Left lobe of liver (tissue), 2 donors: ENCODE measurements around the gene NLRP9. TPM values are rescaled to one million over a fixed set of nuclear protein-coding genes. Genes with fewer than 3 reads are reported as not detected.
"Not testable (repeated sequence)": the region's sequence is repeated elsewhere in the genome, so short reads cannot be mapped to it uniquely, and the experiment has no call there.

Experiments
- ATAC-seq: fragments of 200-7000 bp; cut with Tn5 transposase; one replicate; pipeline ENCODE4 v1.9.1; 2020; ENCODE audit warnings: mild to moderate bottlenecking, moderate library complexity
- DNase-seq: peaks from one replicate; pipeline ENCODE4 v3.0.0-alpha.2; 2020; ENCODE audit warnings: low spot score
- total RNA-seq: library from RNA; stranded (reverse); gene quantifications from one replicate; pipeline ENCODE4 v1.2.1, GENCODE V29; 2021
- donor health status: DM: no; HTN: no; CAD: no; lungs with moderate emphysema.
- donor health status: DM: no; HTN: yes; CAD: no.

NLRP9 gene
- total RNA-seq, result not detected

DNA sequence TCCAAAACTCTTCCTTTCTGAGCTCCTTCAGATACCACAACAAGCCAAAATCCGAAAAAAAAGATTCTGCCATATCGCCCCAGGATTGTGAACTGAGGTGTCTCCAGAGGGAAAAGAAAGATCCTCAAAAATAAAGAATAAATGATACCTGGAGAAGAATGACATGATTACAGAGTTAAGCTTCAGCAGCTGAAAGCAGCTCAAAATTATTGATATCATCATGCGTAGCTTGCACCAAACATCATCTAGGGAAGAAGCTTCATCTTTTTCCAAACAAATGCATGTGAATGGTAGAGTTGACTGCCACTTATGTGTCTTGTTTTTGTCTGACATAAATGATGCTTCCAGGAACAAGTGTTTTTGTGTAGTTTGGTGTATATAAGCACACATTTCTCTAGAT lies at the start of gene NLRP9:
Gene NLRP9, minus strand, starts transcription at position 101 of the 400 bp plus-strand sequence. Its CDS starts 28 bp downstream, at position 73.
- no peak for DNase-seq
- ATAC-seq, result no peak

DNA sequence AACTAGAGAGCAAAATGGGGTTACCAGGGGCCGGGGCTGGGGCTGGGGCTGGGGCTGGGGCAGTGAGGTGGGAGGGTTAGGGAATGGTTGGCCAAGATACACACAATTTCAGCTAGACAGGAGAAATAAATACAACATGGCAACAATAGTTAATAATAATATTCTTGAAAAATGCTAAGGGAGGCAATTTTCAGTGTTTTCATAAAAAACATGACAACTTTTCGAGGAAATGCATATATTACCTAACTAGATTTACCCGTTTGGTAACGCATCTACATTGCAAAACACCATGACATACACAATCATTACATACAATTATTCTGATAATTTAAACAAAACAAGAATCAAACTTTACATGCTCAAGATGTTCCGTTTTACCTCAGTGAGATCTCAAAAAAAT lies 42.9 kb upstream of the NLRP9 start:
- no peak for ATAC-seq
- no peak for DNase-seq

DNA sequence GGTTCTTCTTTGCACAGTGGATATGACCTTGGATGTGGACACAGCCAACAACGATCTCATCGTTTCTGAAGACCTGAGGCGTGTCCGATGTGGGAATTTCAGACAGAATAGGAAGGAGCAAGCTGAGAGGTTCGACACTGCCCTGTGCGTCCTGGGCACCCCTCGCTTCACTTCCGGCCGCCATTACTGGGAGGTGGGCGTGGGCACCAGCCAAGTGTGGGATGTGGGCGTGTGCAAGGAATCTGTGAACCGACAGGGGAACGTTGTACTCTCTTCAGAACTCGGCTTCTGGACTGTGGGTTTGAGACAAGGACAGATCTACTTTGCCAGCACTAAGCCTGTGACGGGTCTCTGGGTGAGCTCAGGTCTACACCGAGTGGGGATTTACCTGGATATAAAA lies 40.1 kb upstream of the NLRP9 start:
- ATAC-seq (no peak), DNase-seq (no peak)

DNA sequence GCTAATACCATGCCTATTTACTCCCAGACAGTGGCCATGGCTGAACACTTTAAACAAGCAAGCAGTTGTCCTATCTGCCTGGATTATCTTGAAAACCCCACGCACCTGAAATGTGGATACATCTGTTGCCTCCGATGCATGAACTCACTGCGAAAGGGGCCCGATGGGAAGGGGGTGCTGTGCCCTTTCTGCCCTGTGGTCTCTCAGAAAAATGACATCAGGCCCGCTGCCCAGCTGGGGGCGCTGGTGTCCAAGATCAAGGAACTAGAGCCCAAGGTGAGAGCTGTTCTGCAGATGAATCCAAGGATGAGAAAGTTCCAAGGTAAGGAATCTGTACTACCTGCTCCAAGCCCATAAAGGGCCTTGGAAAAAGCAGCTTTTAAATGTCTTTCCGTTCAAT lies 39.3 kb upstream of the NLRP9 start:
- ATAC-seq (peak; percentile 34), DNase-seq (no peak)

DNA sequence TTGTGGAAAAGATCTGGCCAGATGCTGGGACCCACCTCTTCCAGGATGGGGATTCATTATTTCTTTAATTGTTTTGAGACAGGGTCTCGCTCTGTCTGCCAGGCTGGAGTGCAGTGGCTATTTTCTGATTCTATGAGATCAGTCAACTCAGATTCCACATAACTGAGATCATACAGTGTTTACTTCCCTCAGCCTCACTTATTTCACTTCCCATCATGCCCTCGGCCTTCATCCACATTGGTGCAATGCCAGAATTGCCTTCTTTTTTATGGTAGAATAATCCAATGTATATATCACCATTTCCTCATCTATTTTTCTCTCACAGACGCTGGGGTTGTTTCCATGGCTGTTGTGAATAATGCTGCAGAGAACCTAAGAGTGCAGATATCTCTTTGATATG lies 31.4 kb upstream of the NLRP9 start:
- not testable (repeated sequence) for DNase-seq, ATAC-seq

DNA sequence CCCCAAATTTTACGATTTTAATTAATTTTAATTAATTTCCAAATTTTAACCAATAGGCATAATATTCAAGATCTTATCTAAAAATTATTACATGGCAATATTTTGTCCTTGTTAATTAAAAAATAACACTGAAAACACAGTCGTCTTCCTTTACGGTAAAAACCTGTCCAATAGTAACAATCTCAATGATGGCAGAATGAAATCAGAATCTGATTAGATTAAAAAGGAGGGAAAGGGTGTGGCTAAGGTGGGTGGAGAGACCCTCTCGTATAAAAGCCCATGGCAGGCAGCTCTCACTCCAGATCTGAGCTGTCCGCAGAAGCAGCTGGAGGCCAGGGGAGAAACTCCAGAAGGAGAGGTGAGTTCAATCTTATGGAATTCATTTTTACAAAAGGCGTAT lies 30.6 kb upstream of the NLRP9 start, which contains the start of gene RFPL4AL1:
Gene RFPL4AL1, plus strand, starts transcription at position 301 of the 400 bp plus-strand sequence. CDS start 2,687 bp downstream, outside the sequence.
- not testable (repeated sequence) for ATAC-seq, DNase-seq

DNA sequence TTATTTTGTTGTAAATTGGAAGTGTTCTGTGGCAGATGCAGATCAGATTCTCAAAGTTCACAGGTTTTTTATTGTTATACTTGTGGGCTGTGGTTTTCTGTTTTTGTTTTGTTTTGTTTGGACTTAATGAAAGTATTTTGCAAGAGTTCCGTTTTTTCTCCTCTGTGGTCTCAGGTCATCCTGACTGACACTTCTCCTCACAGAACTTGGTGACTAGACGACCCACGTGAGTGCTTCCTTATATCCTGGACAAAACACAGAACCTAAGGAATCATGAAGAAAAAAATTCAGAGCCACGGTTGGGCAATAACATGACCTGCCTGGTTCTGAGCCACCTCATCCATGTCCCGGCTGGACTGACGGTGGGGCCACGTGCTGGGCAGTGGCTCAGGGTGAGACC lies 28.3 kb upstream of the NLRP9 start:
- ATAC-seq, result no peak
- no peak for DNase-seq

DNA sequence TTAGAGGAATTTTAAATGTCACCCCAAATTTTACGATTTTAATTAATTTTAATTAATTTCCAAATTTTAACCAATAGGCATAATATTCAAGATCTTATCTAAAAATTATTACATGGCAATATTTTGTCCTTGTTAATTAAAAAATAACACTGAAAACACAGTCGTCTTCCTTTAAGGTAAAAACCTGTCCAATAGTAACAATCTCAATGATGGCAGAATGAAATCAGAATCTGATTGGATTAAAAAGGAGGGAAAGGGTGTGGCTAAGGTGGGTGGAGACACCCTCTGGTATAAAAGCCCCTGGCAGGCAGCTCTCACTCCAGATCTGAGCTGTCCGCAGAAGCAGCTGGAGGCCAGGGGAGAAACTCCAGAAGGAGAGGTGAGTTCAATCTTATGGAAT lies 20.6 kb upstream of the NLRP9 start, which contains the start of gene RFPL4A:
Gene RFPL4A, plus strand, starts transcription at position 301 of the 400 bp plus-strand sequence. CDS start 2,704 bp downstream, outside the sequence.
- not testable (repeated sequence) for DNase-seq, ATAC-seq

DNA sequence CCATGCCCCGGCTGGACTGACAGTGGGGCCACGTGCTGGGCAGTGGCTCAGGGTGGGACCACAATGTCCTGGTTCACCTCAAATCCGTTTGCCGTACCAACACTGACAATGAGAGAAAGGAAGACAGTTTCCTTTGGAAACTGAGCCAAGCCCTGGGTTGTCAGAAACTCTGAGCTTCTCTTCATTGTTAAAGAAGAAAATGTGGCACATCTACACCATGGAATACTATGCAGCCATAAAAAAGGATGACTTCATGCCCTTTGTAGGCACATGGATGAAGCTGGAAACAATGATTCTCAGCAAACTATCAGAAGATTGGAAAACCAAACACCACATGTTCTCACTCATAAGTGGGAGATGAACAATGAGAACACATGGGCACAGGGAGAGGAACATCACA lies 18.6 kb upstream of the NLRP9 start:
- DNase-seq, ATAC-seq: not testable (repeated sequence)

DNA sequence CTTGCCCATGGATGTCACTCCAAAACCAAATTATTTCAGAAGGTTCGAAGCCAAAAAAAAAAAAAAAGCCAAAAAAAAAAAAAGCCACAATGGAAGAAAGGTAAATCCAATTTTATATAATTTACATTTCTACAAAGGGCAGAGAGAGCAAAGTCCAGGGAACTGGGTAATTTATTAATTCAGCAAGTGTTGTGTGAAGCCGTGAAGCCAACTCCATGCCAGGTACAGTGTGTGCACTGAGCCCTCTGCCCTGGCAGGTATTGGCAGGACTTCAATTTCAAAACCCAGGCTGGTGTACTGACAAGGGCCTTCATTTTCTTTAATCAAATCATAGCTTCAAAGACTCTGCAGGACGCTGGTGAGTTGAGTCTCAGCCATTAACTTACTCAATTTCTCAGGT lies 15.2 kb upstream of the NLRP9 start:
- peak; percentile 98 for ATAC-seq
- peak; percentile 78 for DNase-seq

DNA sequence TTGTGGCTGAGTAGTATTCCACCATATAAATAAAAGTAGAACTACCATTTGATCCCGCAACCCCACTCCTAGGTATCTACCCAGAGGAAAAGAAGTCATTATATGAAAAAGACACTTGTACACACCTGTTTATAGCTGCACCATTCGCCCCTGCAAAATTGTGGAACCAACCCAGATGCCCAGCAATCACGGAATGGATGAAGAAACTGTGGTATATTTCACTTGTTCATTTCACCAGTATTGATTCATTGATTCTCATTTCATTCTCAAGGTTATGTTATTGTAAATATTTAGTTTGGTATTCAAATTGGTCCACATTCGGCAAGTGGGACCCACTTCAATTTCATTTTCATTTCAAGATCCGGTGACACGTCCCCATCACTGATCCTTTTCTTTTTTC lies 12.5 kb upstream of the NLRP9 start:
- DNase-seq, result no peak
- no peak for ATAC-seq

DNA sequence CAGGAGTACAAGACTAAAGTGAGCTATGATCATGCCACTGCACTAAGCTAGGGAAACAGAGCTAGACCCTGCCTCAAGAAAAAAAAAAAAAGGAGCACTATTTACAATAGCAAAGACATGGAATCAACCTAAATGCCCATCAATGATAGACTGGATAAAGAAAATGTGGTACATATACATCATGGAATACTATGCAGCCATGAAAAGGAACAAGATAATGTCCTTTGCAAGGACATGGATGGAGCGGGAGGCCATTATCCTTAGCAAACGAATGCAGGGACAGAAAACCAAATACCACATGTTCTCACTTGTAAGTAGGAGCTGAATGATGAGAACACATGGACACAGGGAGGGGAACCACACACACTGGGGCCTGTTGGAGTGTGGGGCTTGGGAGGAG lies 7.8 kb downstream of the NLRP9 start:
- not testable (repeated sequence) for DNase-seq, ATAC-seq

DNA sequence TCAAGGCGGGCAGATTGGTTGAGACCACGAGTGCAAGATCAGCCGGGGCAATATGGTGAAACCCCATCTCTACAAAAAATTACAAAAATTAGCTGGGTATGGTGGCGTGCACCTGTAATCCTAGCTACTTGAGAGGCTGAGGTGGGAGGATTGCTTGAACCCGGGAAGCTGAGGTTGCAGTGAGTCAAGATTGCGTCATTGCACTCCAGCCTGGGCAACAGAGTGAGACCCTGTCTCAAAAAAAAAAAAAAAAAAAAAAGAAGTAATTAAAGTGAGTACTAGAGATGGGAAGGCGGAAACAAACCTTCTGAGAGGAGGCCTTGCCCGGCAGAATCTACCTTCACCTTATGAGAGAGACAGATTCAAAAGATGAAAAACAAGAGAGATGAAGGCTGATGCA lies 14.7 kb downstream of the NLRP9 start:
- ATAC-seq (no peak), DNase-seq (no peak)

DNA sequence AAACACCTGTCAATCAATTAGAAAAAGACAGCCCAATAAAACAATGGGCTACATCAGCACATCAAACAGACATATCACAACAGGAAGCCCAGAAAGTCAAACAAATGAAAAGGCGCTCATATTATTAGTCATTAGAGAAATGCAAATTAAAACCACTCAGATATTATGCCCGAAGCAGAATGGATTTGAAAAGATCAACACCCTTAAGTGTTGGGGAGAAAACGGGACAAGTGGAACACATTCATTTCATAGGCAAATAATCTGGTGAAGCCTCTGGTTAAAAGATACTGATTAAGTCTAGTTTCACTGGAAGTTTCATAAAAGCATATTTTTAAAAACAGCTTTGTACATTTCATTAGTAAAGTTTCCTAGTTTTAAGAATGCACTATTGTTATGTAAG lies 17.4 kb downstream of the NLRP9 start:
- DNase-seq (no peak), ATAC-seq (no peak)

DNA sequence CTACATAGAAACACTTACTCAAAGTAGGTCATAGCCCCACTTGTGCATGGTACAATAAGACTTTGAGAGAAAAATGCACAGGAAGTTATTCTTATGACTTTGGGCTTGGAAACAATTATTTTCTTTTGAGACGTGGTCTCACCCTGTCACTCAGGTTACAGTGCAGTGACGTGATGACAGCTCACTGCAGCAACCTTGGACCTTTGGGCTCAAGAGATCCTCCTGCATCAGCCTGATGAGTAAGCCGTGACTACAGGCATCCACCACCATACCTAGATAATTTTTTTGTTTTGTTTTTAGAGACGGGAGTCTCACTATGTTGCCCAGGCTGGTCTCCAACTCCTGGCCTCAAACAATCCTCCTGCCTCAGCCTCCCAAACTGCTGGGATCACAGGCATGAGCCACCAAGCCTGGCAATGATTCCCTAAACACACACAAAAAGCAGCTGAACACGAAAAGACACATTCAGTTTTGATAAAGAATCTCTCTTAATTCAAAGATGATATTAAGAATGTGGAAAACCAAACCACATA lies 17.9 kb downstream of the NLRP9 start:
- ATAC-seq (no peak), DNase-seq (no peak)

DNA sequence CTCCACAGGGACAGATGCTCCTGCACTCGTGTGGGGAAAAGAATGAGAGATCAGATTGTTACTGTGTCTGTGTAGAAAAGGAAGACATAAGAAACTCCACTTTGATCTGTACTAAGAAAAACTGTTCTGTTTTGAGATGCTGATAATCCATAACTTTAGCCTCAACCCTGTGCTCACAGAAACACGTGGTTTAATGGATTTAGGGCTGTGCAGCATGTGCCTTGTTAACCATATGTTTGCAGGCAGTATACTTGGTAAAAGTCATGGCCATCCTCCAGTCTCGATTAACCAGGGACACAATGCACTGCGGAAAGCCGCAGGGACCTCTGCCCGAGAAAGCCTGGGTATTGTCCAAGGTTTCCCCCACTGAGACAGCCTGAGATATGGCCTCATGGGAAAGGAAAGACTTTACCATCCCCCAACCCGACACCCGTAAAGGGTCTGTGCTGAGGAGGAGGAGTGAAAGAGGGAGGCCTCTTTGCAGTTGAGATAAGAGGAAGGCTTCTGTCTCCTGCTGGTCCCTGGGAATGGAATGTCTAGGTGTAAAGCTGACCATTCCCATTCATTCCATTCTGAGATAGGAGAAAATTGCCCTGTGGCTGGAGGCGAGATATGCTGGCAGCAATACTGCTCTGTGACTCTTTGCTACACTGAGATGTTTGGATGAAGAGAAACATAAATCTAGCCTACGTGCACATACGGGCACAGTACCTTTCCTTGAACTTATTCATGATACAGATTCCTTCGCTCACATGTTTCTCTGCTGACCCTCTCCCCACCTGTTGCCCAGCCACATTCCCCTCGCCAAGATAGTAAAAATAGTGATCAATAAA lies 20.1 kb downstream of the NLRP9 start:
- ATAC-seq, DNase-seq: not testable (repeated sequence)

DNA sequence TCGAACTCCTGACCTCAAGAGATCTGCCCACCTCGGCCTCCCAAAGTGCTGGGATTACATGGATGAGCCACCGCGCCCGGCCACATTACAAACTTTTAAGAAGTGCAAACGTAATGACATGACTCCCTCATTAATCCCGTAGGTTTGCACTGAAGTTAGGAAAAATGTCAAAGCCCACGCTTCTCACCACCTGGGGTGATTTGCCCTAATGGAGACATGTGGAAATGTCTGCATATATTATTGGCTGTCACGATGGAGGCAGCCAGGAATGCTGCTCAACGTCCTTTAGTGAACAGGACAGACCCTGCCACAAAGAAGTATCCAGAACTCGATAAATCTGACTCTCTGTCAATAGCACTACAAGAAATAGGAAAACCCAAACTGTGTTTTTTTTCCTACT lies 21.0 kb downstream of the NLRP9 start:
- ATAC-seq, result no peak
- DNase-seq, result no peak

DNA sequence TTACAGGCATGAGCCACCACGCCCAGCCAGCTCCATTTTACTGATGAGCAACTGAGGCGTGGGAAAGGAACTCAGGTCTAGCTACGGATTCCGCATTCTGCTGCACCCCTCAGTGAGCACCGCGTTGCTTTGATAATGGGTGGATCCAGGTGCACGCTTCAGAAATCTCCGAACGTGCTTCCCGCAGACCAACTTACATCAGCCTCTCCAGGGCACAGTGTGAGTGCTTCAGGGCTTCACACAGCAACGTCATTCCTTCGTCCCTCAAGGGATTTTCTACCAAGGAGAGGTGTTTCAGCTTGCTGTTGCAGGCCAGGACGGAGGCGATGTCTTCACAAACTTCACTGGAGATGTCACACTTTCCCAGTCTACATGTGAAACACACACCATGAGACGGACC lies 21.7 kb downstream of the NLRP9 start:
- ATAC-seq (no peak), DNase-seq (no peak)

DNA sequence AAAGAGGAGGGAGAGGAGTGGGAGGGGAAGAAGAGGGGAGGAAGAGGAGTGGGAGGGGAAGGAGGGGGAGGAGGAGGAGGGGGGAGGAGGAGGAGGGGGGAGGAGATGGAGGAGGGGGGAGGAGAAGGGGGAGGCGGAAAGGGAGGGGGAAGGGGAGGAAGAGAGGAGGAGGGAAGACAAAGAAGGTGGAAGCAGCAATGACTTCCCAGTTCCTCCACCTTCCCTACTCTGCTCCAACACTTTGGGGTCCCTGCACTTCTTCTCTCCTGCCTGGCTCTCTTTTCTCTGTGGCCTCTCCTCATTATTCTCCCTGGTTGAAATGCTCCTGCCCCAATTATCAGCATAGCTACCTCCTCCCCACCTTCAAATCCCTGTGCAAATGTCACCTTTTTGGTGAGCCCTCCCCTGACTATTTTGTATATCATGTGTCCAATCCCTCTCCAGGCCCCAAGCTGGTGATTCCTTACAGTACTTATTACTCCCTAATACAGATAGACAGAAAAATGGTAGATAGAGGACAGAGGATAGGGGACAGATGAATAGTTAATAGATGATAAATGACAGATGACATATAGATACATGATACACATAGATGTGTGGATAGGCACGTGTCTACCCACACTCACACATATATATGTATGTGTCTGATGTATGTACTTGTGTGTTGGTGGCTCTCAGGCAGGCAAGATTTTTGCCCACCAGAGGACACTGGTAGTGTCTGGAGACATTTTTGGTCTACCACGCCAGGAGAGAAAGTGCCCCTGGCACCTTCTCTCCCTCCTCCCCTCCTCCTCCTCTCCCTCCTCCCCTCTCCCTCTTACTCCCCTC lies 25.2 kb downstream of the NLRP9 start:
- no peak for DNase-seq

DNA sequence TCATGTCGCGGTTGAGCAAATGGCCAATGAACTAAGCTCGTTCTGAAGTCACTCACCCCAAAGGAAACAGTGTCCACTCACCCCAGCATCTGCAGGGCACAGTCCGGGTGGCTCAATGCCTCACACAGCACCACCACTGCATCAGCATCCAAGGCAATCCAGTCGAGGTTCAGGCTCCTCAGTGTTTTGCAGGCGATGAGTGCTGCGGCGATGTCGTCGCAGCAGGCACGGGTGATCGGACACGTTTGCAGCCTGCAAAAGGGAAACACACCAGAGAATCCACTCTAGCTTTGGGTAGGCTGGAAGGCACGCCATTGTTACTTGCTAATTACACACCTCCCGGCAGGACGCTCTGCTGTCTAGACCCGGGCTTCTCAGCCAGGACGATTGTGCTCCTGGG lies 26.5 kb downstream of the NLRP9 start:
- ATAC-seq (peak; percentile 12), DNase-seq (no peak)

More for the DNA sequence above, 25.2 kb downstream of the NLRP9 start:
- ATAC-seq, result no peak

DNA sequence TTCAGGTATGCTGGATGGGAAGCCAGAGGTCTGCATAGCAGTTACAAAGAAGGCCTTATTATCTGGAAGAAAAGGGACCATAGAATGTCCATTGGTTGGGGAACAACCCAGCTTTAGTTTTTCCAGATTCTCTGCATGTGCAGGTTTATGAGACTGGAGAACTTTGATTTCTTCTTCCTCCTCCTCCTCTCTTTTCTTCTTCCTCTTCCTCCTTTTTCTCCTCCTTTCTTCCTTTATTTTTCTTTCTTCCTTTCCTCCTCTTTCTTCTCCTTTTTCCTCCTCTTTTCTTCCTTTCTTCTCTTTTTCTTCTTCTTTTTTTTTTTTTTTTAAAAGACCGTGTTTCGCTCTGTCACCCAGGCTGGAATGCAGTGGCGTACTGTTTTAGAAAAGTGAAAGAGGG lies 32.2 kb downstream of the NLRP9 start:
- ATAC-seq (no peak), DNase-seq (no peak)
